HEK293 (cell line): ENCODE results near the gene HINFP.

ENCODE experiments used
- GFI1B ChIP-seq: fragments of 450-650 bp; formaldehyde crosslinking; IDR thresholded peaks from 2 replicates; pipeline ENCODE4 v1.5.1; 2016; ENCODE audit warnings: missing biosample characterization, missing genetic modification characterization
- GLIS1 ChIP-seq: fragments of 450-650 bp; formaldehyde crosslinking; IDR thresholded peaks from 2 replicates; pipeline ENCODE4 v1.5.1; 2016; ENCODE audit warnings: missing biosample characterization, missing genetic modification characterization
- IKZF3 ChIP-seq: fragments of 450-650 bp; IDR thresholded peaks from 2 replicates; pipeline ENCODE4 v1.5.0; 2018; ENCODE audit warnings: missing biosample characterization, mild to moderate bottlenecking, missing genetic modification characterization, moderate library complexity
- KLF8 ChIP-seq: fragments of 450-650 bp; formaldehyde crosslinking; IDR thresholded peaks from 2 replicates; pipeline ENCODE4 v1.5.1; 2016; ENCODE audit warnings: missing biosample characterization, missing genetic modification characterization
- MEIS1 ChIP-seq: sonication (generic); formaldehyde crosslinking; IDR thresholded peaks from 2 replicates; pipeline ENCODE4 v1.8.1; 2022; ENCODE audit warnings: missing genetic modification reagents, mild to moderate bottlenecking, borderline replicate concordance
- MZF1 ChIP-seq: fragments of 450-650 bp; formaldehyde crosslinking; IDR thresholded peaks from 2 replicates; pipeline ENCODE4 v1.5.1; 2017; ENCODE audit warnings: missing biosample characterization, missing genetic modification characterization, borderline replicate concordance
- SCRT1 ChIP-seq: fragments of 450-650 bp; formaldehyde crosslinking; IDR thresholded peaks from 2 replicates; pipeline ENCODE4 v1.5.1; 2016; ENCODE audit warnings: missing biosample characterization, missing genetic modification characterization, borderline replicate concordance
- SCRT2 ChIP-seq: fragments of 450-650 bp; formaldehyde crosslinking; IDR thresholded peaks from 2 replicates; pipeline ENCODE4 v1.5.1; 2016; ENCODE audit warnings: missing biosample characterization, missing genetic modification characterization
- SP2 ChIP-seq: fragments of 450-650 bp; formaldehyde crosslinking; IDR thresholded peaks from 2 replicates; pipeline ENCODE4 v1.5.1; 2016; ENCODE audit warnings: missing biosample characterization, missing genetic modification characterization
- WT1 ChIP-seq: fragments of 450-650 bp; formaldehyde crosslinking; IDR thresholded peaks from 2 replicates; pipeline ENCODE4 v1.5.1; 2016; ENCODE audit warnings: missing biosample characterization, missing genetic modification characterization
- ZBTB1 ChIP-seq: fragments of 450-650 bp; formaldehyde crosslinking; IDR thresholded peaks from 2 replicates; pipeline ENCODE4 v1.5.1; 2016; ENCODE audit warnings: missing biosample characterization, missing genetic modification characterization
- ZEB2 ChIP-seq: fragments of 450-650 bp; formaldehyde crosslinking; IDR thresholded peaks from 2 replicates; pipeline ENCODE4 v1.5.1; 2016; ENCODE audit warnings: missing biosample characterization, missing genetic modification characterization
- ZFHX2 ChIP-seq: fragments of 450-650 bp; formaldehyde crosslinking; conservative IDR thresholded peaks from 2 replicates; pipeline ENCODE4 v1.5.1; 2016; ENCODE audit warnings: missing biosample characterization, missing genetic modification characterization
- ZNF2 ChIP-seq: fragments of 450-650 bp; formaldehyde crosslinking; IDR thresholded peaks from 2 replicates; pipeline ENCODE4 v1.5.1; 2016; ENCODE audit warnings: missing biosample characterization, missing genetic modification characterization
- ZNF354C ChIP-seq: fragments of 450-650 bp; formaldehyde crosslinking; IDR thresholded peaks from 2 replicates; pipeline ENCODE4 v1.5.1; 2016; ENCODE audit warnings: missing biosample characterization, missing genetic modification characterization, low read depth, borderline replicate concordance
- ZNF423 ChIP-seq: fragments of 450-650 bp; formaldehyde crosslinking; IDR thresholded peaks from 2 replicates; pipeline ENCODE4 v1.5.1; 2016; ENCODE audit warnings: missing biosample characterization, missing genetic modification characterization
- ZNF501 ChIP-seq: fragments of 450-650 bp; formaldehyde crosslinking; IDR thresholded peaks from 2 replicates; pipeline ENCODE4 v1.5.1; 2016; ENCODE audit warnings: missing biosample characterization, missing genetic modification characterization
- ZNF548 ChIP-seq: fragments of 450-650 bp; formaldehyde crosslinking; IDR thresholded peaks from 2 replicates; pipeline ENCODE4 v1.5.1; 2016; ENCODE audit warnings: missing biosample characterization, missing genetic modification characterization
- ZNF585B ChIP-seq: fragments of 450-650 bp; formaldehyde crosslinking; IDR thresholded peaks from 2 replicates; pipeline ENCODE4 v1.5.1; 2016; ENCODE audit warnings: missing biosample characterization, missing genetic modification characterization
- ZNF596 ChIP-seq: fragments of 450-650 bp; IDR thresholded peaks from 2 replicates; pipeline ENCODE4 v1.5.0; 2018; ENCODE audit warnings: missing biosample characterization, mild to moderate bottlenecking, missing genetic modification characterization, moderate library complexity
- ZNF623 ChIP-seq: fragments of 450-650 bp; formaldehyde crosslinking; IDR thresholded peaks from 2 replicates; pipeline ENCODE4 v1.5.1; 2016; ENCODE audit warnings: missing biosample characterization, missing genetic modification characterization
- ZNF624 ChIP-seq: fragments of 450-650 bp; formaldehyde crosslinking; IDR thresholded peaks from 2 replicates; pipeline ENCODE4 v1.5.1; 2017; ENCODE audit warnings: missing biosample characterization, missing genetic modification characterization
- ZNF626 ChIP-seq: fragments of 450-650 bp; sonication (Bioruptor Pico); formaldehyde crosslinking; IDR thresholded peaks from 2 replicates; pipeline ENCODE4 v1.5.1; 2018; ENCODE audit warnings: missing biosample characterization, missing genetic modification characterization, inconsistent platforms
- ZNF654 ChIP-seq: fragments of 450-650 bp; formaldehyde crosslinking; IDR thresholded peaks from 2 replicates; pipeline ENCODE4 v1.5.1; 2016; ENCODE audit warnings: low read depth, missing biosample characterization, missing genetic modification characterization
- ZNF664 ChIP-seq: fragments of 450-650 bp; formaldehyde crosslinking; IDR thresholded peaks from 2 replicates; pipeline ENCODE4 v1.5.1; 2016; ENCODE audit warnings: missing biosample characterization, missing genetic modification characterization
- ZSCAN23 ChIP-seq: fragments of 450-650 bp; formaldehyde crosslinking; IDR thresholded peaks from 2 replicates; pipeline ENCODE4 v1.5.1; 2016; ENCODE audit warnings: missing biosample characterization, missing genetic modification characterization
- TF ChIP-seq, protein P1 (sequence below): fragments of 450-650 bp; formaldehyde crosslinking; IDR thresholded peaks from 2 replicates; pipeline ENCODE4 v1.5.1; 2016; ENCODE audit warnings: missing biosample characterization, missing genetic modification characterization
- TF ChIP-seq, protein P2 (sequence below): fragments of 450-650 bp; formaldehyde crosslinking; IDR thresholded peaks from 2 replicates; pipeline ENCODE4 v1.5.1; 2016; ENCODE audit warnings: missing biosample characterization, missing genetic modification characterization
- TF ChIP-seq, protein P3 (sequence below): fragments of 450-650 bp; formaldehyde crosslinking; IDR thresholded peaks from 2 replicates; pipeline ENCODE4 v1.5.1; 2016; ENCODE audit warnings: missing biosample characterization, missing genetic modification characterization, low read depth
- TF ChIP-seq, protein P4 (sequence below): fragments of 450-650 bp; formaldehyde crosslinking; IDR thresholded peaks from 2 replicates; pipeline ENCODE4 v1.5.1; 2017; ENCODE audit warnings: missing biosample characterization, missing genetic modification characterization
- TF ChIP-seq, protein P5 (sequence below): fragments of 450-650 bp; formaldehyde crosslinking; IDR thresholded peaks from 2 replicates; pipeline ENCODE4 v1.5.1; 2016; ENCODE audit warnings: missing biosample characterization, missing genetic modification characterization
- TF ChIP-seq, protein P6 (sequence below): fragments of 450-650 bp; formaldehyde crosslinking; IDR thresholded peaks from 2 replicates; pipeline ENCODE4 v1.5.1; 2017; ENCODE audit warnings: missing biosample characterization, missing genetic modification characterization

The HINFP gene

DNA sequence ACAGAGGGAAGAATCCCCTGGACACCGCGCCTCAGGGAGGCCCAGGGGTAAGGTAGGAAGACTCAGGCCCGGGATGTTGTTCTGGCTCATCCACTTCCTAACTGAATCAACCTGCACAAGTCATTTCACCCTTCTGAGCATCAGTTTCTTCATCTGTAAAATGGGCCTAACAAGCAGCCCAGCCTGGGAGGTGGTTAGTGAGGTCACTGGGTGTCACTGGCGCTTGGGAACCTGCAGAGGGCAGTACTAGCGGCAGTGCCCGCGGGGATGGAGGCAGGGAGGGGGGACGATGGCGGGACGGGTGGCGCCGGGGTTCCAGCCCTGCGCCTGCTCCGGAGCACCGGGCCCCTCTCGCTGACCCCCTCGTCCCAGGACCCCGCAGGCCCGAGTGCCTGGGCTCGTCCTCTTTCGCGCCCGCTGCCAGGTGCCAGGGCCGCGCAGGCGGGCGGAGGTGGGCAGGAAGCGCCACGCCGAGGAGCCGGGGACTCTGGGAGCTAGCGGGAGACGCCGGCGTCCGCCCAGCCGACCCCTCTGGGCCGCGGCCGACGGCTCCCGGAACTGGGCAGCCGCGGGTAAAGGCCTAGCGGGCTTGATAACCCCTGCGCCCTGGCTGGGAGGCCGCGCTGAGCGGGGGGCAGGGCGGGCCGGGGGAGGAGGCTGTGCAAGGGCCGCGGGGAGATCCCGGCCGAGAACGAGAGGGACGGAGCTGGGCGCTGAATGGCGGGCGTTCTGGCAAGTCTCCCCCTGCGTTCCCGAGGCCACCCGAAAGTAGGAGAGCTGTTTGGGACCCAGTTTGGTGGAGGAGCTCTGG is 47.3 kb downstream of the HINFP start, which contains the start of gene NLRX1 (continued):
- TF ChIP-seq ZNF2 (tag by site-specific recombination) (no peak), MZF1 (tag by site-specific recombination) (no peak), ZNF624 (tag by site-specific recombination) (no peak), ZNF585B (tag by site-specific recombination) (no peak; the same call in 1 of the 2 replicates), ZNF548 (tag by site-specific recombination) (no peak), ZNF501 (tag by site-specific recombination) (no peak), ZNF626 (tag by site-specific recombination) (no peak), GLIS1 (tag by site-specific recombination) (peak; percentile 84), GFI1B (no peak), ZNF664 (tag by site-specific recombination) (peak; percentile 55; the same call in 1 of the 2 replicates), ZNF623 (0 out of 2 replicates have a peak, but pooled peaks have one; percentile 27), IKZF3 (tag by site-specific recombination) (no peak), ZEB2 (peak; percentile 73), ZNF596 (tag by site-specific recombination) (no peak), ZFHX2 (tag by site-specific recombination) (0 out of 2 replicates have a peak, but pooled peaks have one; percentile 23), SCRT2 (tag by site-specific recombination) (no peak), ZNF354C (tag by site-specific recombination) (no peak), KLF8 (tag by site-specific recombination) (peak; percentile 75), ZBTB1 (tag by site-specific recombination) (0 out of 2 replicates have a peak, but pooled peaks have one; percentile 24), ZSCAN23 (0 out of 2 replicates have a peak, but pooled peaks have one; percentile 52), SP2 (tag by site-specific recombination) (no peak), WT1 (peak; percentile 25; the same call in 1 of the 2 replicates), MEIS1 (CRISPR knock-in tag) (no peak), ZNF654 (tag by site-specific recombination) (no peak; the same call in 1 of the 2 replicates), SCRT1 (tag by site-specific recombination) (no peak), ZNF423 (tag by site-specific recombination) (peak; percentile 58; the same call in 1 of the 2 replicates)
- TF ChIP-seq, protein P1, sequence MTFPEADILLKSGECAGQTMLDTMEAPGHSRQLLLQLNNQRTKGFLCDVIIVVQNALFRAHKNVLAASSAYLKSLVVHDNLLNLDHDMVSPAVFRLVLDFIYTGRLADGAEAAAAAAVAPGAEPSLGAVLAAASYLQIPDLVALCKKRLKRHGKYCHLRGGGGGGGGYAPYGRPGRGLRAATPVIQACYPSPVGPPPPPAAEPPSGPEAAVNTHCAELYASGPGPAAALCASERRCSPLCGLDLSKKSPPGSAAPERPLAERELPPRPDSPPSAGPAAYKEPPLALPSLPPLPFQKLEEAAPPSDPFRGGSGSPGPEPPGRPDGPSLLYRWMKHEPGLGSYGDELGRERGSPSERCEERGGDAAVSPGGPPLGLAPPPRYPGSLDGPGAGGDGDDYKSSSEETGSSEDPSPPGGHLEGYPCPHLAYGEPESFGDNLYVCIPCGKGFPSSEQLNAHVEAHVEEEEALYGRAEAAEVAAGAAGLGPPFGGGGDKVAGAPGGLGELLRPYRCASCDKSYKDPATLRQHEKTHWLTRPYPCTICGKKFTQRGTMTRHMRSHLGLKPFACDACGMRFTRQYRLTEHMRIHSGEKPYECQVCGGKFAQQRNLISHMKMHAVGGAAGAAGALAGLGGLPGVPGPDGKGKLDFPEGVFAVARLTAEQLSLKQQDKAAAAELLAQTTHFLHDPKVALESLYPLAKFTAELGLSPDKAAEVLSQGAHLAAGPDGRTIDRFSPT (tag by site-specific recombination): peak; percentile 91
- TF ChIP-seq, protein P2, sequence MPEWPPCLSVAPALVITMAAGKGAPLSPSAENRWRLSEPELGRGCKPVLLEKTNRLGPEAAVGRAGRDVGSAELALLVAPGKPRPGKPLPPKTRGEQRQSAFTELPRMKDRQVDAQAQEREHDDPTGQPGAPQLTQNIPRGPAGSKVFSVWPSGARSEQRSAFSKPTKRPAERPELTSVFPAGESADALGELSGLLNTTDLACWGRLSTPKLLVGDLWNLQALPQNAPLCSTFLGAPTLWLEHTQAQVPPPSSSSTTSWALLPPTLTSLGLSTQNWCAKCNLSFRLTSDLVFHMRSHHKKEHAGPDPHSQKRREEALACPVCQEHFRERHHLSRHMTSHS (tag by site-specific recombination): no peak
- TF ChIP-seq, protein P3, sequence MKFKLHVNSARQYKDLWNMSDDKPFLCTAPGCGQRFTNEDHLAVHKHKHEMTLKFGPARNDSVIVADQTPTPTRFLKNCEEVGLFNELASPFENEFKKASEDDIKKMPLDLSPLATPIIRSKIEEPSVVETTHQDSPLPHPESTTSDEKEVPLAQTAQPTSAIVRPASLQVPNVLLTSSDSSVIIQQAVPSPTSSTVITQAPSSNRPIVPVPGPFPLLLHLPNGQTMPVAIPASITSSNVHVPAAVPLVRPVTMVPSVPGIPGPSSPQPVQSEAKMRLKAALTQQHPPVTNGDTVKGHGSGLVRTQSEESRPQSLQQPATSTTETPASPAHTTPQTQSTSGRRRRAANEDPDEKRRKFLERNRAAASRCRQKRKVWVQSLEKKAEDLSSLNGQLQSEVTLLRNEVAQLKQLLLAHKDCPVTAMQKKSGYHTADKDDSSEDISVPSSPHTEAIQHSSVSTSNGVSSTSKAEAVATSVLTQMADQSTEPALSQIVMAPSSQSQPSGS (tag by site-specific recombination): peak; percentile 81
- TF ChIP-seq, protein P4, sequence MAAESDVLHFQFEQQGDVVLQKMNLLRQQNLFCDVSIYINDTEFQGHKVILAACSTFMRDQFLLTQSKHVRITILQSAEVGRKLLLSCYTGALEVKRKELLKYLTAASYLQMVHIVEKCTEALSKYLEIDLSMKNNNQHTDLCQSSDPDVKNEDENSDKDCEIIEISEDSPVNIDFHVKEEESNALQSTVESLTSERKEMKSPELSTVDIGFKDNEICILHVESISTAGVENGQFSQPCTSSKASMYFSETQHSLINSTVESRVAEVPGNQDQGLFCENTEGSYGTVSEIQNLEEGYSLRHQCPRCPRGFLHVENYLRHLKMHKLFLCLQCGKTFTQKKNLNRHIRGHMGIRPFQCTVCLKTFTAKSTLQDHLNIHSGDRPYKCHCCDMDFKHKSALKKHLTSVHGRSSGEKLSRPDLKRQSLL (tag by site-specific recombination): no peak
- TF ChIP-seq, protein P5, sequence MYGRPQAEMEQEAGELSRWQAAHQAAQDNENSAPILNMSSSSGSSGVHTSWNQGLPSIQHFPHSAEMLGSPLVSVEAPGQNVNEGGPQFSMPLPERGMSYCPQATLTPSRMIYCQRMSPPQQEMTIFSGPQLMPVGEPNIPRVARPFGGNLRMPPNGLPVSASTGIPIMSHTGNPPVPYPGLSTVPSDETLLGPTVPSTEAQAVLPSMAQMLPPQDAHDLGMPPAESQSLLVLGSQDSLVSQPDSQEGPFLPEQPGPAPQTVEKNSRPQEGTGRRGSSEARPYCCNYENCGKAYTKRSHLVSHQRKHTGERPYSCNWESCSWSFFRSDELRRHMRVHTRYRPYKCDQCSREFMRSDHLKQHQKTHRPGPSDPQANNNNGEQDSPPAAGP: peak; percentile 66
- TF ChIP-seq, protein P6, sequence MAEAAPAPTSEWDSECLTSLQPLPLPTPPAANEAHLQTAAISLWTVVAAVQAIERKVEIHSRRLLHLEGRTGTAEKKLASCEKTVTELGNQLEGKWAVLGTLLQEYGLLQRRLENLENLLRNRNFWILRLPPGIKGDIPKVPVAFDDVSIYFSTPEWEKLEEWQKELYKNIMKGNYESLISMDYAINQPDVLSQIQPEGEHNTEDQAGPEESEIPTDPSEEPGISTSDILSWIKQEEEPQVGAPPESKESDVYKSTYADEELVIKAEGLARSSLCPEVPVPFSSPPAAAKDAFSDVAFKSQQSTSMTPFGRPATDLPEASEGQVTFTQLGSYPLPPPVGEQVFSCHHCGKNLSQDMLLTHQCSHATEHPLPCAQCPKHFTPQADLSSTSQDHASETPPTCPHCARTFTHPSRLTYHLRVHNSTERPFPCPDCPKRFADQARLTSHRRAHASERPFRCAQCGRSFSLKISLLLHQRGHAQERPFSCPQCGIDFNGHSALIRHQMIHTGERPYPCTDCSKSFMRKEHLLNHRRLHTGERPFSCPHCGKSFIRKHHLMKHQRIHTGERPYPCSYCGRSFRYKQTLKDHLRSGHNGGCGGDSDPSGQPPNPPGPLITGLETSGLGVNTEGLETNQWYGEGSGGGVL (tag by site-specific recombination): no peak
